OCI-LY7 (cell line): ENCODE data around the gene TMBIM1. TPM values are rescaled to one million over a fixed set of nuclear protein-coding genes. Genes with fewer than 3 reads are reported as not detected.

Experiments used
- BruUV-seq: library from RNA; stranded (reverse); fragments of 400-500 nt; replicated peaks from 2 replicates; lab custom pipeline; 2021; lab: Mats Ljungman, UMichigan
- CTCF ChIA-PET: fragments of 300-600 bp; sonication (Branson Sonifier 250); formaldehyde crosslinking; loops from one replicate; lab custom pipeline; 2022; ENCODE audit warnings: antibody characterized with exemption; ENCODE audit not compliant: unreplicated experiment; lab: Charles Lee
- POLR2A ChIA-PET: fragments of 300-600 bp; sonication (Branson Sonifier 250); formaldehyde crosslinking; loops from one replicate; lab custom pipeline; 2022; ENCODE audit warnings: antibody characterized with exemption; lab: Charles Lee
- DNase-seq: peaks from one replicate; pipeline ENCODE4 v3.0.0-alpha.2; 2015; ENCODE audit warnings: low spot score
- H2AFZ ChIP-seq: fragments of 200-600 bp; sonication (generic), shearing (Covaris generic); 2 replicates; pipeline ENCODE4 v1.6.1; 2014; ENCODE audit warnings: mild to moderate bottlenecking, antibody characterized with exemption, low read length, moderate library complexity
- H3K27ac ChIP-seq: fragments of 200-600 bp; sonication (generic); 2 replicates; pipeline ENCODE4 v1.5.1; 2014; ENCODE audit warnings: mixed run types, low read depth, mild to moderate bottlenecking, moderate library complexity, low read length, inconsistent platforms; ENCODE audit not compliant: poor library complexity, severe bottlenecking
- H3K36me3 ChIP-seq: fragments of 200-600 bp; sonication (generic); 2 replicates; pipeline ENCODE4 v1.6.1; 2014; ENCODE audit warnings: mild to moderate bottlenecking, antibody characterized with exemption, low read length, moderate library complexity, mixed read lengths; ENCODE audit not compliant: insufficient read depth
- H3K4me1 ChIP-seq: fragments of 200-600 bp; sonication (generic); 2 replicates; pipeline ENCODE4 v1.5.1; 2014; ENCODE audit warnings: mild to moderate bottlenecking, low read length; ENCODE audit not compliant: insufficient read depth, poor library complexity, severe bottlenecking
- H3K4me2 ChIP-seq: fragments of 200-600 bp; sonication (generic); 2 replicates; pipeline ENCODE4 v1.6.1; 2014; ENCODE audit warnings: mild to moderate bottlenecking, low read length
- H3K4me3 ChIP-seq: fragments of 200-600 bp; sonication (generic); 2 replicates; pipeline ENCODE4 v1.5.1; 2014; ENCODE audit warnings: mild to moderate bottlenecking, low read depth, low read length; ENCODE audit not compliant: poor library complexity, severe bottlenecking
- H3K79me2 ChIP-seq: fragments of 200-600 bp; sonication (generic); 2 replicates; pipeline ENCODE4 v1.6.1; 2016; ENCODE audit warnings: low read depth, mild to moderate bottlenecking, low read length, moderate library complexity, mixed read lengths; ENCODE audit not compliant: insufficient read depth
- H3K9me2 ChIP-seq: fragments of 200-600 bp; sonication (generic); 2 replicates; pipeline ENCODE4 v1.6.1; 2016; ENCODE audit warnings: mild to moderate bottlenecking, low read length, mixed read lengths; ENCODE audit not compliant: insufficient read depth
- H3K9me3 ChIP-seq: fragments of 200-600 bp; sonication (generic); 2 replicates; pipeline ENCODE4 v1.6.1; 2014; ENCODE audit warnings: mild to moderate bottlenecking, mixed run types, low read length, mixed read lengths
- H4K20me1 ChIP-seq: fragments of 200-600 bp; sonication (generic); 2 replicates; pipeline ENCODE4 v1.6.1; 2014; ENCODE audit warnings: mild to moderate bottlenecking, antibody characterized with exemption, low read length, moderate library complexity, mixed read lengths; ENCODE audit not compliant: insufficient read depth
- CTCF ChIP-seq: fragments of 200-600 bp; sonication (generic); conservative IDR thresholded peaks from 2 replicates; pipeline ENCODE4 v1.5.1; 2014; ENCODE audit warnings: mild to moderate bottlenecking, antibody characterized with exemption, low read length, moderate library complexity, mixed read lengths
- EZH2phosphoT487 ChIP-seq: fragments of 200-600 bp; sonication (generic); IDR thresholded peaks from 2 replicates; pipeline ENCODE4 v1.6.1; 2018; ENCODE audit warnings: low read depth, borderline replicate concordance, mild to moderate bottlenecking, mixed run types, antibody characterized with exemption, low read length, moderate library complexity, mixed read lengths
- intact Hi-C: fragments of 100-400 bp; cut with micrococcal nuclease; formaldehyde crosslinking; loops from one replicate; pipeline ENCODE4 v1.10.0; 2022; ENCODE audit not compliant: unreplicated experiment
- total RNA-seq, 2 experiments: library from RNA; depleted of rRNA in 1 of 2; stranded (reverse); fragments of >200 nt in 1 of 2; shearing (Covaris generic) in 1 of 2; gene quantifications; 2 replicates each; pipeline ENCODE4 v1.2.3, GENCODE V29; 2014 to 2022

TMBIM1 gene
- total RNA-seq, 2 experiments from 2014 or later = 27.6 to 30.3 TPM

- no peak overlapping the region for H3K4me2 ChIP-seq
- H3K79me2 ChIP-seq = peaks cover 15% of the 10 kb centered on the region; the same call in 1 of the 2 replicates
- POLR2A ChIA-PET = interaction anchor here (0.9 kb wide), 1 partner anchor 151 kb away, joined by 3 read pairs; no protein-coding TSS in a partner anchor
- H3K4me1 ChIP-seq = peaks cover 11% of the 10 kb centered on the region
- TF ChIP-seq EZH2phosphoT487 (no peak), CTCF (no peak)
- no peak for DNase-seq
- H2AFZ ChIP-seq = no peak overlapping the region
- H3K36me3 ChIP-seq = peaks cover 30% of the 10 kb centered on the region
- no TSS peak for BruUV-seq
- no peaks in the 10 kb centered on the region for H3K9me3 ChIP-seq
- no peaks in the 10 kb centered on the region for H3K9me2 ChIP-seq
- CTCF ChIA-PET = no interaction called here
- H3K4me3 ChIP-seq = no peak overlapping the region
- H3K27ac ChIP-seq = no peak overlapping the region
- H4K20me1 ChIP-seq = no peaks in the 10 kb centered on the region
- intact Hi-C loops = no loop called here
Observed at GRCh38 chr2:218266316-218266979, 25.9 kb downstream of the TMBIM1 start.

GRCh38 chr2:218265626-218266025, 26.7 kb downstream of the TMBIM1 start:
- ChIA-PET CTCF (no interaction called here), POLR2A (interaction anchor here (0.6 kb wide), 1 partner anchor 160 kb away, joined by 4 read pairs; no protein-coding TSS in a partner anchor)
- Histone ChIP-seq H3K4me3 (no peak overlapping the region), H2AFZ (no peak overlapping the region), H3K9me3 (no peaks in the 10 kb centered on the region), H3K4me2 (no peak overlapping the region), H4K20me1 (no peaks in the 10 kb centered on the region), H3K27ac (no peak overlapping the region), H3K79me2 (peaks cover 7% of the 10 kb centered on the region; the same call in 1 of the 2 replicates), H3K36me3 (peaks cover 30% of the 10 kb centered on the region), H3K9me2 (no peaks in the 10 kb centered on the region), H3K4me1 (peaks cover 15% of the 10 kb centered on the region)
- BruUV-seq = no TSS peak
- TF ChIP-seq CTCF = no peak
- TF ChIP-seq EZH2phosphoT487 = no peak
- no peak for DNase-seq
- intact Hi-C loops = no loop called here
